Testis (tissue), 2 donors: ENCODE results near the gene HK1.

Experiments
- CTCF ChIP-seq, 3 experiments: fragments of 450-650 bp in 2 of 3; fragments of 200-600 bp in 1 of 3; sonication (generic) in 1 of 3; IDR thresholded peaks; one replicate each; pipeline ENCODE4 v1.5.1; 2016 to 2019; ENCODE audit warnings: antibody characterized with exemption in 3 of 3, mild to moderate bottlenecking in 2 of 3, moderate library complexity in 1 of 3
- POLR2A ChIP-seq: fragments of 450-650 bp; IDR thresholded peaks from one replicate; pipeline ENCODE4 v1.6.1; 2017; ENCODE audit warnings: antibody characterized with exemption, mild to moderate bottlenecking, moderate library complexity

GRCh38 chr10:69400936-69401335 is 122.6 kb downstream of the HK1 start:
- TF ChIP-seq CTCF (IDR thresholded peaks at IDR 0.05) (no peak), POLR2A (no peak)
